ENCODE data around the gene ITGA11. TPM values are rescaled to one million over a fixed set of nuclear protein-coding genes. Genes with fewer than 3 reads are reported as not detected.

The ITGA11 gene
- total and polyA plus RNA-seq, 2 donors (not counting 1 experiment from before 2014, with no cell fraction given), result not detected

DNA sequence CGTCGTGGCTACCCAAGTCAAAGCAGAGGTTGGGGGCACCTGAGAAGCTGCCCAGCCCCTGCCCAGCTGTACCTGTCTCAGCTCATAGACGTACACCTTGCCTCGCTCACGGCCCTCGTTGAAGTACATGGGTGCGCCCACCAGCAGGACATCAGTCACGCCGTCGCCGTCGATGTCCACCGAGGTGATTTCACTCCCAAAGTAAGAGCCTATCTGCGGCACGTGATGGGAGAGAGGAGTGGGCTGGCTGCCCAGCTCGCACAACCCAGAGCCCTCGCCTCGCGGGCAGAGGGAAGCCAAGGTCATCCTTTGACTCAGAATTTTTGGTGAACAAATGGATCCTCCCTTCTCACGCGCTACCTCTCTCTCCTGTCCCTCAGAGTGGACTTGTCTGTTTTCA lies 99.7 kb downstream of the ITGA11 start:
- H3K27me3 ChIP-seq (replicated peaks in 1 of 4; ENCODE audit: control extremely low read depth in 1 of 4, control insufficient read depth in 3 of 4, insufficient read depth in 4 of 4, low read length in 3 of 4), result peaks cover 0 to 6% (median 0%) of the 10 kb centered on the region in 4 experiments
- no peak overlapping the region for H3K9ac ChIP-seq (ENCODE audit: low read length)
- no peaks in the 10 kb centered on the region for H3K4me1 ChIP-seq (ENCODE audit: control insufficient read depth in 2 of 2, insufficient read depth in 2 of 2, low read length in 2 of 2)
- no peaks in the 10 kb centered on the region for H3K36me3 ChIP-seq (replicated peaks in 1 of 2; ENCODE audit: control extremely low read depth in 1 of 2, control insufficient read depth in 1 of 2, extremely low read depth in 1 of 2, insufficient read depth in 2 of 2, low read length in 1 of 2)
- H4K20me1 ChIP-seq (ENCODE audit: control insufficient read depth, insufficient read depth, low read length, poor library complexity, severe bottlenecking), result no peaks in the 10 kb centered on the region
- ATAC-seq (ENCODE audit: low read depth), result no peak
- H2AFZ ChIP-seq (ENCODE audit: insufficient read depth, low read depth, low read length, poor library complexity, severe bottlenecking), result no peak overlapping the region
- WGBS (ENCODE audit: insufficient coverage), result 95% methylated on average over 19 of the region's 21 CpGs
- H3K4me3 Mint-ChIP-seq, result no peak overlapping the region
- H3K9me3 ChIP-seq (ENCODE audit: control extremely low read depth in 1 of 3, control insufficient read depth in 2 of 3, insufficient read depth in 1 of 3, low read length in 2 of 3), result no peaks in the 10 kb centered on the region
- H3K27ac Mint-ChIP-seq, result no peak overlapping the region
- H3K4me1 Mint-ChIP-seq, result no peaks in the 10 kb centered on the region
- no peak overlapping the region for H3K27ac ChIP-seq (ENCODE audit: low read length in 2 of 2)
- no peak overlapping the region for H3K4me2 ChIP-seq (replicated peaks; ENCODE audit: low read depth, low read length, poor library complexity, severe bottlenecking)
- peaks cover 23% of the 10 kb centered on the region for H3K27me3 Mint-ChIP-seq
- DNase-seq, result no peak
- CTCF ChIA-PET, result no interaction called here
- H3K79me2 ChIP-seq (ENCODE audit: control insufficient read depth, insufficient read depth, low read length), result no peaks in the 10 kb centered on the region
- no peaks in the 10 kb centered on the region for H3K9me3 Mint-ChIP-seq (ENCODE audit: insufficient read depth)
- TF ChIP-seq CTCF (IDR thresholded peaks at IDR 0.05), result no peak
- TF ChIP-seq EZH2 (IDR thresholded peaks at IDR 0.05; ENCODE audit: borderline replicate concordance, insufficient read depth, low read depth, low read length, poor library complexity, severe bottlenecking), result no peak
- no peak overlapping the region for H3K4me3 ChIP-seq (ENCODE audit: control extremely low read depth in 1 of 5, extremely low read depth in 1 of 5, insufficient read depth in 1 of 5, low read depth in 2 of 5, low read length in 4 of 5)
- intact Hi-C loops (cut with micrococcal nuclease), result no loop called here
- POLR2A ChIA-PET, result no interaction called here

- no peaks in the 10 kb centered on the region for H3K9me3 Mint-ChIP-seq (ENCODE audit: insufficient read depth)
- Histone ChIP-seq H4K20me1 (ENCODE audit: control insufficient read depth, insufficient read depth, low read length, poor library complexity, severe bottlenecking) (no peaks in the 10 kb centered on the region), H2AFZ (ENCODE audit: insufficient read depth, low read depth, low read length, poor library complexity, severe bottlenecking) (no peak overlapping the region), H3K4me3 (ENCODE audit: control extremely low read depth in 1 of 5, extremely low read depth in 1 of 5, insufficient read depth in 1 of 5, low read depth in 2 of 5, low read length in 4 of 5) (no peak overlapping the region), H3K27me3 (replicated peaks in 1 of 4; ENCODE audit: control extremely low read depth in 1 of 4, control insufficient read depth in 3 of 4, insufficient read depth in 4 of 4, low read length in 3 of 4) (peaks cover 0 to 14% (median 1%) of the 10 kb centered on the region in 4 experiments), H3K79me2 (ENCODE audit: control insufficient read depth, insufficient read depth, low read length) (no peaks in the 10 kb centered on the region), H3K36me3 (replicated peaks in 1 of 2; ENCODE audit: control extremely low read depth in 1 of 2, control insufficient read depth in 1 of 2, extremely low read depth in 1 of 2, insufficient read depth in 2 of 2, low read length in 1 of 2) (no peaks in the 10 kb centered on the region), H3K9ac (ENCODE audit: low read length) (no peak overlapping the region), H3K4me1 (ENCODE audit: control insufficient read depth in 2 of 2, insufficient read depth in 2 of 2, low read length in 2 of 2) (no peaks in the 10 kb centered on the region), H3K9me3 (ENCODE audit: control extremely low read depth in 1 of 3, control insufficient read depth in 2 of 3, insufficient read depth in 1 of 3, low read length in 2 of 3) (no peaks in the 10 kb centered on the region), H3K4me2 (replicated peaks; ENCODE audit: low read depth, low read length, poor library complexity, severe bottlenecking) (no peak overlapping the region), H3K27ac (ENCODE audit: low read length in 2 of 2) (no peak overlapping the region)
- no peaks in the 10 kb centered on the region for H3K4me1 Mint-ChIP-seq
- intact Hi-C loops (cut with micrococcal nuclease), result no loop called here
- CTCF ChIA-PET, result no interaction called here
- ATAC-seq (ENCODE audit: low read depth), result no peak
- H3K27ac Mint-ChIP-seq, result no peak overlapping the region
- TF ChIP-seq CTCF (IDR thresholded peaks at IDR 0.05), result no peak
- no peak for TF ChIP-seq EZH2 (IDR thresholded peaks at IDR 0.05; ENCODE audit: borderline replicate concordance, insufficient read depth, low read depth, low read length, poor library complexity, severe bottlenecking)
- H3K27me3 Mint-ChIP-seq, result peaks cover 34% of the 10 kb centered on the region
- no peak for DNase-seq
- POLR2A ChIA-PET, result interaction anchor here (1.0 kb wide), 1 partner anchor 53 kb away, joined by 4 read pairs; the partner anchor contains the start of gene FEM1B
- WGBS (ENCODE audit: insufficient coverage), result 90% methylated on average over 9 of the region's 10 CpGs
- no peak overlapping the region for H3K4me3 Mint-ChIP-seq
Measured at GRCh38 chr15:68330901-68331300, 101.1 kb downstream of the ITGA11 start.
